HEK293T (cell line): ENCODE results near the gene MPZL1.

Source experiments
- ARNT ChIP-seq: fragments of 450-650 bp; IDR thresholded peaks from 2 replicates; pipeline ENCODE4 v1.6.1; 2017; ENCODE audit warnings: mild to moderate bottlenecking
- FOXA1 ChIP-seq: fragments of 450-650 bp; IDR thresholded peaks from 2 replicates; pipeline ENCODE4 v1.6.1; 2016; ENCODE audit warnings: mild to moderate bottlenecking
- FOXK2 ChIP-seq: fragments of 450-650 bp; IDR thresholded peaks from 2 replicates; pipeline ENCODE4 v1.6.1; 2016; ENCODE audit warnings: mild to moderate bottlenecking
- LEF1 ChIP-seq: fragments of 450-650 bp; IDR thresholded peaks from 2 replicates; pipeline ENCODE4 v1.6.1; 2017; ENCODE audit warnings: mild to moderate bottlenecking, borderline replicate concordance
- SP1 ChIP-seq: fragments of 450-650 bp; IDR thresholded peaks from 2 replicates; pipeline ENCODE4 v1.6.1; 2017
- SUZ12 ChIP-seq: fragments of 450-650 bp; IDR thresholded peaks from 2 replicates; pipeline ENCODE4 v1.6.1; 2016; ENCODE audit warnings: mild to moderate bottlenecking

DNA sequence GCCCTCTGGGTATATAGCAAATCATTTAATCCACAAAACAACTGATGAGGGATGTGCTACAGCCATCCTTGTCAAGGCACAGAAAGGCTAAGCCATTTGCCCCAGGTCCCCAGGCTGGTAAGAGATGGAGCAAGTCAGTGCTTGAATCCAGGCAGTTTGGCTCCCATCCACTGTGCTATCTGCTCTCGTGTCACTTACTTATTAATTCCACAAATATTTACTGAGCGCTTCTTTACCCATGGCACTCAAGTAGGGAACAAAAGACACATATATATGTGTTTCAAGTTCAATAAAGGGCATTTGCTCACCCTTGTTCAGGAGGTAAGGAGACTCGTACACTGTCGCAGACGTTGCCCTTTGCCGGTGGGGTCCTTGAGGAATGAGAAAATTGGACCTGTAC is 38.6 kb upstream of the MPZL1 start:
- TF ChIP-seq SUZ12 (no peak), SP1 (no peak), FOXA1 (no peak), FOXK2 (no peak), LEF1 (no peak), ARNT (no peak)
